OCI-LY3 (cell line): ENCODE measurements around the gene NDUFAF8.

ENCODE experiments used
- H2AFZ ChIP-seq: fragments of 200-600, 300-600 bp; shearing (Covaris generic); 2 replicates; pipeline ENCODE4 v1.6.0; 2014; ENCODE audit warnings: antibody characterized with exemption, low read depth, low read length
- H3K27ac ChIP-seq: fragments of 200-600, 300-600 bp; sonication (generic); 2 replicates; pipeline ENCODE4 v1.5.1; 2014; ENCODE audit warnings: mild to moderate bottlenecking, low read length, moderate library complexity, mixed read lengths
- H3K27me3 ChIP-seq: fragments of 200-600, 300-600 bp; sonication (generic); 2 replicates; pipeline ENCODE4 v1.6.1; 2014; ENCODE audit warnings: low read depth, low read length, mixed read lengths
- H3K36me3 ChIP-seq: fragments of 200-600, 300-600 bp; sonication (generic); replicated peaks from 2 replicates; pipeline ENCODE3; 2014; ENCODE audit warnings: low read depth, low read length, mixed read lengths
- H3K4me1 ChIP-seq: fragments of 300-600, 200-600 bp; sonication (generic); 2 replicates; pipeline ENCODE4 v1.6.1; 2014; ENCODE audit warnings: low read length, mixed read lengths
- H3K4me2 ChIP-seq: fragments of 200-600, 300-600 bp; sonication (generic); 2 replicates; pipeline ENCODE4 v1.6.1; 2014; ENCODE audit warnings: low read length, mixed read lengths
- H3K4me3 ChIP-seq: fragments of 300-600, 200-600 bp; sonication (generic); 2 replicates; pipeline ENCODE4 v1.5.1; 2014; ENCODE audit warnings: antibody characterized with exemption, mild to moderate bottlenecking, low read length, moderate library complexity
- H3K79me2 ChIP-seq: fragments of 300-600, 200-600 bp; shearing (Covaris generic); 2 replicates; pipeline ENCODE4 v1.6.1; 2014; ENCODE audit warnings: mild to moderate bottlenecking, low read length, mixed read lengths
- H3K9ac ChIP-seq: fragments of 300-600, 200-600 bp; shearing (Covaris generic); 2 replicates; pipeline ENCODE4 v1.6.0; 2014; ENCODE audit warnings: mild to moderate bottlenecking, low read length, moderate library complexity
- H3K9me3 ChIP-seq: fragments of 200-600, 300-600 bp; shearing (Covaris generic); 2 replicates; pipeline ENCODE4 v1.6.1; 2014; ENCODE audit warnings: low read length, mixed read lengths; ENCODE audit not compliant: insufficient read depth
- H4K20me1 ChIP-seq: fragments of 200-600, 300-600 bp; sonication (generic); 2 replicates; pipeline ENCODE4 v1.6.1; 2016; ENCODE audit warnings: low read length, mixed read lengths; ENCODE audit not compliant: insufficient read depth
- CTCF ChIP-seq: fragments of 200-600, 300-600 bp; sonication (generic); IDR thresholded peaks from 2 replicates; pipeline ENCODE4 v1.5.1; 2014; ENCODE audit warnings: antibody characterized with exemption, low read length, low read depth
- EZH2phosphoT487 ChIP-seq: fragments of 200-600 bp; shearing (Covaris generic); IDR thresholded peaks from 2 replicates; pipeline ENCODE4 v1.6.1; 2018; ENCODE audit warnings: antibody characterized with exemption, mixed run types, low read depth

The NDUFAF8 gene

DNA sequence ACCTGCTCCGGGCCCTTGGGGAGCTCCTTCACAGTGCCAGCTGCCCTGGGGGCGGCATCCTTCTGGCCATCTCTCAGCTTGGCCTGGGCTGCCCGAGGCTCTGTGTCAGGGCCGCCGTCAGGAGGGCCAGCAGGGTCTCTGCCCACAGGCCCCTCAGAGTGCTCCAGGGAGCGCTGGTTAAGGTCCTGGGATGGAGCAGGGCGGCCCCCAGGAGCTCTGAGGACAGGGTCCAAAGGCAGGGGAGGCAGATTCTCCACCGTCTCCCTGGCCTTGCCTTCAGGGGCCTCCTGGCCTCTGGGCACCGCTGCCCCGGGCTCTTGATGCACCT lies 7.2 kb downstream of the NDUFAF8 start:
- peaks cover 7% of the 10 kb centered on the region for H3K79me2 ChIP-seq
- no peaks in the 10 kb centered on the region for H3K9me3 ChIP-seq
- H3K36me3 ChIP-seq, result peaks cover 19% of the 10 kb centered on the region
- H3K9ac ChIP-seq, result no peak overlapping the region
- H3K27ac ChIP-seq, result no peak overlapping the region
- no peak overlapping the region for H3K4me3 ChIP-seq
- H3K4me2 ChIP-seq, result no peak overlapping the region
- no peak for TF ChIP-seq CTCF
- no peak for TF ChIP-seq EZH2phosphoT487
- H2AFZ ChIP-seq, result no peak overlapping the region
- H4K20me1 ChIP-seq, result peaks cover 9% of the 10 kb centered on the region
- peaks cover 11% of the 10 kb centered on the region for H3K4me1 ChIP-seq
- H3K27me3 ChIP-seq, result no peaks in the 10 kb centered on the region

GRCh38 chr17:81246679-81247338 lies 7.7 kb downstream of the NDUFAF8 start:
- no peak overlapping the region for H3K27ac ChIP-seq
- peaks cover 15% of the 10 kb centered on the region for H3K4me1 ChIP-seq
- peaks cover 12% of the 10 kb centered on the region for H4K20me1 ChIP-seq

GRCh38 chr17:81247339-81247990 lies 8.3 kb downstream of the NDUFAF8 start:
- Histone ChIP-seq H3K9ac (no peak overlapping the region), H3K4me3 (no peak overlapping the region), H4K20me1 (peaks cover 15% of the 10 kb centered on the region), H3K27me3 (no peaks in the 10 kb centered on the region), H3K4me2 (no peak overlapping the region), H3K79me2 (no peaks in the 10 kb centered on the region), H3K4me1 (peaks cover 21% of the 10 kb centered on the region), H3K27ac (no peak overlapping the region), H2AFZ (no peak overlapping the region), H3K36me3 (peaks cover 25% of the 10 kb centered on the region), H3K9me3 (no peaks in the 10 kb centered on the region)
- TF ChIP-seq CTCF, result no peak
- no peak for TF ChIP-seq EZH2phosphoT487

More at GRCh38 chr17:81246679-81247338, 7.7 kb downstream of the NDUFAF8 start:
- H3K4me3 ChIP-seq, result no peak overlapping the region
- H3K9ac ChIP-seq, result no peak overlapping the region
- H3K4me2 ChIP-seq, result no peak overlapping the region
- TF ChIP-seq EZH2phosphoT487, result no peak
- no peak for TF ChIP-seq CTCF
- H3K9me3 ChIP-seq, result no peaks in the 10 kb centered on the region
- no peak overlapping the region for H2AFZ ChIP-seq
- peaks cover 4% of the 10 kb centered on the region; the same call in 1 of the 2 replicates for H3K79me2 ChIP-seq
- no peaks in the 10 kb centered on the region for H3K27me3 ChIP-seq
- peaks cover 23% of the 10 kb centered on the region for H3K36me3 ChIP-seq

- no peaks in the 10 kb centered on the region for H3K9me3 ChIP-seq
- H3K4me3 ChIP-seq, result no peak overlapping the region
- no peaks in the 10 kb centered on the region for H3K79me2 ChIP-seq
- no peaks in the 10 kb centered on the region for H3K27me3 ChIP-seq
- H4K20me1 ChIP-seq, result peaks cover 25% of the 10 kb centered on the region
- no peak for TF ChIP-seq EZH2phosphoT487
- no peak for TF ChIP-seq CTCF
- no peak overlapping the region for H3K4me2 ChIP-seq
- H3K36me3 ChIP-seq, result peaks cover 28% of the 10 kb centered on the region
- H3K4me1 ChIP-seq, result peaks cover 21% of the 10 kb centered on the region
- H3K27ac ChIP-seq, result no peak overlapping the region
- no peak overlapping the region for H3K9ac ChIP-seq
- H2AFZ ChIP-seq, result no peak overlapping the region
These were observed 9.5 kb downstream of the NDUFAF8 start for GRCh38 chr17:81248649-81249048.
